NCI-H524 treated with DMSO at 0.1 percent for 48 hours (cell line): Measurements from ENCODE around the gene DRGX.

Experiments used
- DNase-seq: peaks from one replicate; lab custom pipeline; 2025; lab: John Stamatoyannopoulos, UW

The DRGX gene

DNA sequence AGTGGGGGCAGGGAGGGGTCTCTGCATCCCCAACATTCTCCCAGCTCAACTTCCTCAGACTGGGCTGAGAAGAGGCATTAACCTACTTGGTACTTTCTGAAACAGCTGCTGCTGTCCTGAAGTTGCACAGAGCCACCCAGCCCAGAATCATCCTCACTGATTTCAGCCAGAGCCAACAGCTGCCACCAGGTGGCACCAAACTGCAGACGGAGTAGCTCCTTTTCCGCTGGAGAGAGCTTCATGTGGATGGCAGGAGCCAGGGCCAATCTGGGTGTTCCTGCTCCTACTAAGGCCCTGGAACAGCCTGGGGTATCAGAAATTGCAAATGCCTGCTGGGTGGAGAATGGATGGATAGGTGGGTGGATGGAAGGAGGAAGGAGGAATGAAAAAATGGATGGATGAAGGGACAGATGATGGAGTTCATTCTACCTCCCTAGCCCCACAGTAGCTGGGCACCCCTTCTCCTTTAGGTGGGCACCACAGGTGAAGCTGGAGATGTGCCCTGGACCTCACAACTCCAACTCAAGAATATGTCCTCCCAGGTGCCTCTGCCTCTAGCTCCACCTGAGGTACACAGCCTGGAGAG, 11.8 kb upstream of the DRGX start:
- DNase-seq = no peak

DNA sequence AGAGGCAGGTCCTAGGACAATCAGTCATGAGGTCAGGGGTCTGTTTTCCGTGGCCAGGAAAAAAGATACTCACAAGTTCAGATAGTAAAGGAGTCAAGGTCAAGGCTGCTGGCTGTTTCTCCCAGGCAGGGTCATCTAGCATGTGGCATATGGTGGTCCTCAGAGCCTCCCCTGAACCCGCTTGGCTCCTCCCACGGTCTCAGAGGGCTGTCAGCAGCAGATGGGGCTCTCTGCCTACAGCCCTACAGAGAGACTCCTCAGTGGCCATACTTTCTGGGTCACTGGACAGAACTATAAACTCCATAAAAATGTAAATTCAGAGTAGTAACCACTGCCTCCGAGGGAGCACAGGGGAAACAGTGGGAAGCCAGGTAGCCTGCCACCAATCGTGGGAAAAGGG, 11.3 kb upstream of the DRGX start:
- DNase-seq = no peak

DNA sequence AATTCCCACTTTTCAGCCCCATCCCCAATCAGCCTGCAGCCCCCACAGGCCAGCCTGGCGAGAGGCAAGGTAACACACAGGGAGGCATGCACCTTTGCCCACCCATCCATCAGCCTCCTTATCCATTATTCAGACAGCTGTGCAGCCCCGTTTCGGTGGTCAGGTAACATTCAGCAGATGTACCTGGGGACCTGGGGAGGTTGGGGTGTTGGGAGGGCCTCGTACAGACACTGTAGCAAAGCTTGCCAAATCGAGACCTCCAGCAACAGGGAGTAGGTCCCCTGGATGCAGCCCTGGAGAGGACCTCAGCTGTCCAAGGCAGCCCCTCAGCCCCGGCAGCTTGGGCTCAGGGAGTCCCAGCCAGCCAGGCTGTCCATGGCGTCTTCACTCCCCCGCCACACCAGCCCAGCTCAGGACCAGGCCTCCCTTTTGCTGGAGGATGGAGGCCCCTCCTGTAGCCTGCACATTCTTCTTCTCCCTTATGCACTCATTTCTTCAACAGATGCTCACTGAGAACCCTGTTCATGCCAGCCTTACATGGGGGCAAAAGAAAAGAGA, 8.5 kb upstream of the DRGX start:
- no peak for DNase-seq

DNA sequence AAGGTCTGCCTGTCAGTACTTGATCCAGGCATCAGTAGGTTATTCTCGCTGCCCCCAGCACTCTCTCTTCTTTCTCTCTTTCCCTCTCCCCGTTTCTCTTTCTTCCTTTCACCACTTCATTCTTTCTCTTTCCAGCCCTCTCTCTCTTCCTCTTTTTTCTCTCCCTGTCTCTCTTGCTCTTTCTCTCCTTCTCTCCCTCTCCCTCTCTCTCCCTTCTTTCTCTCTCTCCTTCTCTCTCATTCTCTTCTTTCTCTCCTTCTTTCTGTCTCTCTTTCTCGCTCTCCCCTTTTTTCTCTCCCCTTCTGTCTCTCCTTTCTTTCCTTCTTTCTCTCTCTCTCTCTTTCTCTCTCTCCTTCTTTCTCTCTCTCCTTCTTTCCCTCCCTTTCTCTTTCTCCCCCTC, 7.5 kb upstream of the DRGX start:
- no peak for DNase-seq

DNA sequence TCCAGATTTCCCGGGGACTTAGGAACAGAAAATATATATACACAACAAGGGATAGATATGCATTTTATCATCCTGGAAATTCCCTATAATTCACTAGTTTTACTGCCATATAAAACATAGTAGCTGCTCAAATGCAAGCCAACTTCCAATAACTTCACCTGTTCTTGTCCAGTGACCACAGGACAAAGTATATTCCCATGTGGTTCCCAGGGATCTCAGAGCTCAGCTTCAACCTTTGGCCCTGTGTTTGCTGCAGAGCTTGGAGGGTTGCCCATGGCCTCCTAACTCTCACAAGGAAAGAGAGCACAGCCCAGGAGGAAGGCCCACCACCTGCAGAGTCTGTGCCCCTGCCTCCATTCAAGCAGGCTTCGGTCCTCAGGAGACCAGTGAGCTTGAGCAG, 4.5 kb upstream of the DRGX start:
- DNase-seq = no peak

DNA sequence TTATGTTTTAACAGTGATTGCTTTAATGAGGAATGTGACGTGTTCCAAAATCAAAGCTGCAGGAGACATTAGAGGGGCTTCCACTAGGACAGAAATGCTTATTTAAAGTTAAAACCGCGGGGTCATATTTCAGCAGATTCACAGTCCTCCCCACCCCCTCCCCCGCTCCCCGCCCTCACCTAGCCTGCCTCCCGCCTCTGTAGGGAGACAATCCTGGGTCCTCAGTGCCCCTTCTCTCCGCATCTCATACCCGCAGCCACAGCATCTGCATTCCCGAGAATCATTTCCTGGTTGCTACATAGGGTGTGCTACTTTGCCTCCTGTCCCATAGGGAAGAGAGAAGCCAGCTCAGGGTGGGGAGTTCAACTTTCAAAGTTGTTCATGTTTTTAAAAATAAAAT, 3.1 kb upstream of the DRGX start:
- no peak for DNase-seq

DNA sequence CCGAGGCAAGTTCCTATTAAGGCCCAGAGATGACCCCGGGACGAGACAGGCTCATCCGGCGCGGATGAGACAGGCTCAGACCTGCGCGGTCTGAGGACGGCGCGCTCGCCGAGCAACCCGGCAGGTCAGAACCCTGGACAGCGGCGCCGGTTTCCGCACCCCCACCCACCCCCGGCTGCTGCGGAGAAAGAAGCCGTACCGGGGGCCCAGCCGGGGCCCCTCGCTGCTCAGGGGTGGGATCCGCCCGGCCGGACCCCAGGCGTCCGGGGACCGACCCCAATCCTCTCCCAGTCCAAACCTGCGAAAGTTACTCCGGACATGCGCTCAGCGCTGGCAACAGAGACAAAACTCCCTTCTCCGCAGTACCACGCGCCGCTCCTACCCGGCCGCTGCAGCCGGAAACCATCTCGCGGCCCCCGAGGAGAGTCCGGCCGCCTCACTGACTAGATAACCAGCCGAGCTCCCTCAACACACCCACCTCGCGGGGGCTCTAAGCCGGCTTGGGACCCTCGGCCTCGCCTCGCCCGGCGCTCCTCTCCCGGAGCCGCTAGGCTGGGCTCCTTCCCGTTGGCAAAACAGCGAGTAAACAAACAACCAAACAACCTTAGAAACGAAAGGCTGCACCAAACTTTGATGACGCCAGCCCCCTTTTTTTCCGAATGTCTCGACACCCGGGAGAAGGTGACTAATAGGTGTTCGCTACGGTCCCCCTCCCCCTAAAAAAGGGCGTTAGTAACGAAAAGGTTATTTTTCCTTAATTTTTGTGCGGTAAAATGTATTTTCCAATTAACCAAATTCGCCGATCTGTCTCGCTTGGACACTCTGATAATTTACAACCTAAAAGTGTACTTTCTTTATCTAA, 2.3 kb upstream of the DRGX start:
- DNase-seq = no peak

DNA sequence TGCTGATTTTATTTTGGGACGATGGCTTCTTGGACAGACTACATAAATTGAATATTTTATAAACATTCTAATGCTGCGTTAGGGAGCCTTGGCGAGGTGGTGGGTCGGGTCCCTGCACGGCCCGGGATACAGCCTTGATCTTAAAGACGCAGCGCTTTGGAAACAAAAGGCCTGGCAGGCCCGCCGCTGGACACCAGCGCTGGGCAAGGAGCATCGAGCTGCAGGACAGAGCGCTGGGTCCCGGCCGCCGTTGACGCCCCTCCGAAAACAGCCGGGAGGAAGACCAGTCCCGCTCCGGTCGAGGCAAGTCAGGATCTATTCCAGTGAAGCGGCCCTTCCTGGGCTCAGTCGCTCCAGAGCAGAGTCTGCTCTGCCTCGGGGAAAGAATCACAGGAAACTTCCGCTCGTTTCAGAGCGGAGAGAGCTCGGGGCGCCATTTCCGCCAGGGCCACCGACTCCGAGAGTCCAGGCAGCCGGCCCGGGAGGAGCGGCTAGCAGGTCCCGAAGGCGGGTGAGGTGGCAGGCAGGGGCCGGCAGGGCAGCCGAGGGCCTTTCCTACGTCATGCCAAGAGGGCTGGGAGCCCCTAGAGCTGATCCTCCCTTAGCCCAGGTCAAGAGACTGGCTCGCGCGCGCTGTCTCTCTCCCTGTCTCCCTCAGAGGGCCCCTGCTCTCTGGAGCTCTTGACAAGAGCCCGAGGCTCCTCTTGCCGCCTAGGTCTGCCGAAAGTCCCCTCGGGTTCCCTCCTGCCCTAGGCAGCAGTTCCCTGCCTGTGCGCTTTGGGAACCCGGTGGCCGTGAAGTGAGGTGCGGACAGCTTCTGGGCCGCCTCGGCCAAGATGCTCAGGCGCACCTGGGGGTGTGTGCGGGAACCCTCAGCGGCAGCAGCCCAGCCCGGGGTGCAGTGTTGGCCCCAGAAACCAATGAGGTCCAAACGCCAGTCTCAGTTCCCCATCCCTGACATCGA, 1.4 kb upstream of the DRGX start:
- no peak for DNase-seq

DNA sequence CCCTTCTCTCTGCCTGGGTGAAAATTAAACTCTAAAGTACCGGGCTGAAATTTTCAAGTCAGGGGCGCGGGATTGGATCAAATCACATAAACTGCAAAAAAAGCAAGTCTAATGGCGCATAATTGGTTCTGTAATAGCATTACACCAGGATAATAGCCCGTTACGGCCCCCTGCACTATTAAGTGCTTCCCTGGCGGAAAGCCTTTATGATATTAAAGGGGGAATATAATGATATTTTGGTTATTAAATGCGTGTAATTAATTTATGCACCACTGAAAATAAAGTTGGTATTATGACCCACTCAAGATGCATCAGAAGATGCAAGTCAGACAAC, 744 bp upstream of the DRGX start:
- no peak for DNase-seq

DNA sequence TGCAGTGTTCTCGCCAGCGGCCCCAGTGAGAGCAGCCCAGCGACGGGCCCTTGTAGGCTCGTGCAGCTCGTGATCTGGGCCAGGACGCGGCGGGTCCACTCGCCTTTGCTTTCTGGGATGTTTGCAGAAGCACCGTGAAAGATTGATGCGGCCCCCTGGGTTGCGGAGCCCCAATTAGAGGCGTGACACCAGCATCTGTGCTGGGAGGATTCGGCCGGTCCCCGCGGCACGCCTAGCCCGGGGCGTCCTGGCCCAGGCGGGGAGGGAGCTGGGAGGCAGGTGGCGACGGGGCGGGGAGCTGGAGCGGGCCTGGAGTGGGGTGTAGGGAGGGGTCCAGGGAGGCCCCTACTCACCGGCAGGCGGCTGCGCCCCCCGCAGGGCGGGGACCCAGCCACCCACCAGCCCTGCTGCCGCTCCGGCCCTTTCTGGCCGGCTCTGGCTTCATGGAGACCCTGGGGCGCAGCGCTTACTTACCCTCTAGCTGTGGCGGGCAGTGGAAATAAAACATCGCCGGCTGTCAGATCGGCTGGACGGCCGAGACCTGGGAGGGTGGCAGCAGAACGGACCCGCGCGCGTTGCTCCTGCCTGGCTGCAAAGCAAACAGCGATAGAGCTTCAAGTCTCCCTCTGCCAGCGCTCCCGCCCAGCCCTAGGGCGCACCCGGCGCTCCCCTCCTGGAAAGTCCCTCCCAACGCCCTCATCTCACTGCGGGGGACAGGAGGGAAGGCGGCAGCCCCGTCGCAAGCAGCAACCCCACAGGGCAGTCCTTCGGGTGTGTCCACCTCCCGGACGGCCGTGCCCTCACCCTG, 752 bp downstream of the DRGX start:
- DNase-seq = no peak

DNA sequence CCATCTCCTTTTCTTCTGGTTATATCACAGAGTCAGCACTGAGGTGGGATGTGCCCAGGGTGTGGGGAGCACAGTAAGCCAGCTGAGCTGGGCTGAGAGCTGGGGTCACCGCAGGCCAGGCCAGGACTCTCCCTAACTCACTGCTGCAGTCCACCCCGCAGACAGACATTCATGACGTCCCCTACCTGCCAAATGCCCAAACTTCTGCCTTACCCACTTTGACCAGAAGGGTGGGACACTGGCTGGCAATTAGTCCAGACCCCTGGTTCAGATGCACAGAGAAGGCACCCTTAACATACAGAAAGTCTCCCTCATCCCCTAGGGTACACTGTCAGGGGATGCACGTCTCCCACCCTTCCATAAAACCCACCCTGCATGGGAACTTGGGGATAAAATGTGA, 2.1 kb downstream of the DRGX start:
- no peak for DNase-seq

DNA sequence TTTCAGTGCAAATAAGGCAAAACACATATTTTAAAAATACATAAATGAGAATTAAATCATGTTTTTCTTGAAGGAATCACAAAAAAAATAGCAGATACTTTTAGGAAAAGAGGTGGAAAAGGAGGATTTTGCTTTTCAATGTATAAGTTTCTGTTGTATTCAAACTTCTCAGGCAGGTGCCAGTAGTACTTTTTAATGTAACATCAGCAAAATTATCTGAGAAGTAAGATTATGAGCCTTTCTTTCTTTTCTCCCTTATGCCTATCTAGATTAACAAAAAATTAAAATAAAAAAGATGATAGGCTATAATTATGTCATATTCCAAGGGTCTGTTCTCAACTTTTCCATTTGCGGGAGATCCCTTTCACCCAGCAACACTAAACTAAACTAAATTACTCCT, 2.6 kb downstream of the DRGX start:
- DNase-seq = no peak

DNA sequence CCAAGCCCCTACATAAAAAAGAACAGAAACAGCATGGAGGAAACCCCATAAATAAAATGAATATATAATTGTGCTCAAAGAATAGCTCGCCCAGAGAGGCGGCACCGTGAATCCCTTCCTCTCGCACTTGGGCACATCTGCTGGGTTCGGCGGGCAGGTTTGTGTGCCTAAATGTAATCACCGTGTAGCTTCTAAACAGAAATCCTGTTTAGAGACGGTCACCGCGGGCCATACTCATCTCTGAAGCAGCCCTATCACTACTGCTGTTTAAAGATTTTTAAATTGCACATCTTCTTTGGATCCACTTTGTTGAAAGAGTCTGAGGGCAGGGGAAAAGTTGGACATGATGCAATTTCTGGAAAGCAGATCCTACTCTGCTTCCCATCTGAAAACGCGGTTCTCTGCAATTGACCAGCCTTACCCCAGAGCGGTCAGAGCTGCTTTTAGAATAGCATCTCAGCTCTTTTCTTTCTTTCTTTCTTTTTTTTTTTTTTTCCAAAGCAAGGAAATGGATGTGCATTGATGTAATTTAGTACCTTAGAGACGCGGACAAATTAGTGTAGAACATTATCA, 6.4 kb downstream of the DRGX start:
- no peak for DNase-seq

DNA sequence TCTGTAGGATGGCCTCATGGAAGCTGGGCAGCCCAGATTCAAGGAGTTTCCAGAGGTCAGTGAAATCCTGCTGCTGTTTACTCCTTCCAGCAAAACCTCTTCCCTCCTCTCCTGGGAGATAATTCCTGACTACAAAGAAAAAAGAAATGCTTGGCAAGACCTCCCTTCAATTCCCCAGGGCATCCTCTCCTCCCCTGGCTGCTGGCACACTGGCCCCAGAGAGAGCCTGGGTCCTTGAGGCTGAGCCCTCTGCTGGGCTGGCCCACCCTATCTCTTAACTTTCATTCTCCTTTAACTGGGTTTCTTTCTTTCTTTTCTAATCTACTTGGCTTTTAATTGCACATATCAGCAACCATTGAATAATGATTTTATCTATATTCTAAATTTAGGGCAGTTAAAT, 7.7 kb downstream of the DRGX start:
- DNase-seq = no peak

DNA sequence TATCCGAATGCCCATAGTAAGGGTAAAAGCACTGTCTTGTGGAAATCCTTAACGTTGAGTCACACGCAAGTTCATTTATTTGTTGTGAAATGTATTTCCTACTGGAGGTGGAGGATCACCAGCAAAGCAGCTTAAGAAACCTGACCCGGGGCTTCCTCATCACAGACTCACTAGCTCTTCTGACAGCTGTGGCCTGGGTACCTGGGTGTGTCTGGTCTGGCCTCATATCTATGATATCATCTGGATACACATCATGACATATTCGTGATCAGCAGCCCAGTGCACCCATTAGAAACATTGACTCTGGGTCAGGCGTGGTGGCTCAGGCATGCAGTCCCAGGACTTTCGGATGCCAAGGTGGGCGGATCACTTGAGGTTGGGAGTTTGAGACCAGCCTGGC, 8.8 kb downstream of the DRGX start:
- DNase-seq = no peak

DNA sequence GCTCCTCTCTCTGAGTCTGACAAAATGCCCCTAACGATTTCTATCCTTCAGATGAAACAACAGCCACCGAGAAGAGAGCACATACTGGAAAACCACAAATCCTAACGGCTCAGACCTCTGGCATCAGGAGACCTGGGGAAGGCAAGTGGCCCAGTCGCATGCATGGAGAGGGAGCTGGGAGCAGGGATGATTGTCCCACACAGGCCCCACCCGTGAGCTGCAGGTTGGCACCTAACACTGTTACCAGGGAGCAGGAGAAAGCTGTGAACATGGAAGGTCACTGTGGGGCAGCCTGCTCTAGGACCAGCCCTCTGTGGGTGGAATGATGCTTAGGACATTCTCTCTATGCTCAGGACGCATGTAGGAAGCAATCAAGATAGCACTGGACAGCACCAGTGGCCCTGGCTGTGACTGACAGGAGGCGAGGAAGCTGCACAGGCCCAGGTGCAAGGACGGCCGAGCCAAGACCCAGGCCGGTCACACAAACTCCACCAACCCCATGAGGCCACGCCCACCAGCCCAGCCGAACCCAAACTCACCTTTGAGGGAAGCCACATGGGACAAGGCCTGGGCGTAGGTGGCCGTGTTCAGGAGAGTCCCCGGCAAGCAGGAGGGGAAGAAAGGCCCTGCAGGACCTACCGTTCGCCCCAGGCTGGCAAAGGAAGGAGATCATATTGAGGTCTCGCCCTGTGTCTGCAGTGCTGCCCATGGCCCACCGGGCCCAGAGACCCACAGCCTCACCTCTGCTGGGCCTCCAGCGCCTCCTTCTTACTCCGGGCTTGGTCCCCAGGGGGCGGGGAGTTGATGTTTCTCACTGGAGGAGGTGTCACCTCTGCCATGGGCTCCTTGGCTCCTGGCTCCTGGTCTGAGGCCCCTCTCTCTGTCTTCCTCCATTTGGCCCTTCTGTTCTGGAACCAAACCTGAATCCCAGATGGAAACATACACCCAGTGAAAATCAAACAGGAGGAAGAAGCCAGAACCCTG, 9.7 kb downstream of the DRGX start:
- DNase-seq = no peak

DNA sequence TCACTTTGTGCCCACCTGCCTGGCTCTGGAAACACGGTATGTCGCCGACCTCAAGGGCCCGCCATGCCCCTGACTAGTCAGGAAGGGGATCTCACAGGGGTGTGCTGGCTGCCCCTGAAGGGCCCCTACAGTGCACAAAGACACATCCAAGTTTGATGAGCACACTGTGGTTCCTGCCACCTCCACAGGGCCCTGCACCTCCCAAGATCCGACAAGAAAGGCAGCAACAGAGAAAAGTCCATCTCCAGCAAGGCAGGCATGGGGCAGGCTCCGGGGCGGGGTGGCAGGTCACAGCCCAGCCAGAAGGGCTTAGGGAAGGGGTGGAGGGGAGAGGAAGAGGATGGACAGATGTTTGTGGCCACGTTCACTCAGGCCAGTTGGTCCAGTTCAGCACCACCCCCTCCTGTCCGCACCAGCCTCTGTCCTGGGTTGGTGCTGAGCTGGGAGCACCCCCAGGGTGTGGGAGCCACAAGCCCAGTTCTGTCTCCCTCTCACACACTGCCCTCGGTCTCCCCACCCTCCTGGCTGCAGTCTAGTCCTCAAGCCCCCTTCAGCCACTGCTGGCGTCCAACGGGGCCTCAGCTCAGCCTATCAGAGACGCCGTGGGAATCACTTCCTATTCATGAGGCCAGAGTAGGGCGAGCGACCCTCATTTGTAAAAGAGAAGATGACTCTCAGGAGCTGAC, 11.5 kb downstream of the DRGX start:
- DNase-seq = no peak

DNA sequence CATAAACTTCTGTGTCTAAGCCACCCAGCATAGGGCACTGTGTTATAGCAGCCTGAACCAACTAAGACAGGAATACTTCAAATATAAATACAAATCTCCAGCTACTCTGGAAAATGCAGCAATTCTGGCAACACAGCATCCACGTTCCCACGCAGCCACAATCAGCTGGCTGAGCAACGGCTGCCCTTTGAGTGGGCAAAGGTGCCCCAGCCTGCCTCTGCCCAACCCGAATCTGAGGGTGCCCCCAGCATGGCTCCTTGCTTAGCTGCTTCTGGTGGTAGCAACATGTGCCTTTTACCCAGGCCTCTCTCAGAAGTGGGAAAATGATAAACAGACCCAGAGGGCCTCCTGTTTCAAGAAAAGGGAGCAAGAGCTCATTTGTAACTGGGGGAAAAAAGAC, 12.0 kb downstream of the DRGX start:
- DNase-seq = no peak

DNA sequence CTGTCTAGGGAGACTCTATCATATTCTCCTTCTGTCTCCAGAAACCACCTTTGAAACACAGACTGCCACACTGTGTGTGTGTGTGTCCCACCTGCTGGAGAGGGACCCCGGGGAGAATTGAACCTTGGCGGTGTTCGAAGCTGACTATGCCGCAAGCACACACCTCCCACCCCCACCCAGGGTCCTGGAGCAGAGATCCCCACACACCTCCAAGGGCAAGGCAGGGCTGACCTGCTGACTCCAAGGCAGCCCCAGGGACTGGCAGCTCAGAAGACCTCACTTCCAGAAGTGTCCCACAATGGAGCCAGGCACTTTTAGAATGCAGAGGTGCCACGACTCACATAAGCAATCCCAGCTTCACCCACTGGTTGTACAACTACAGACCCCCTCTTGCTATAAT, 13.1 kb downstream of the DRGX start:
- no peak for DNase-seq

DNA sequence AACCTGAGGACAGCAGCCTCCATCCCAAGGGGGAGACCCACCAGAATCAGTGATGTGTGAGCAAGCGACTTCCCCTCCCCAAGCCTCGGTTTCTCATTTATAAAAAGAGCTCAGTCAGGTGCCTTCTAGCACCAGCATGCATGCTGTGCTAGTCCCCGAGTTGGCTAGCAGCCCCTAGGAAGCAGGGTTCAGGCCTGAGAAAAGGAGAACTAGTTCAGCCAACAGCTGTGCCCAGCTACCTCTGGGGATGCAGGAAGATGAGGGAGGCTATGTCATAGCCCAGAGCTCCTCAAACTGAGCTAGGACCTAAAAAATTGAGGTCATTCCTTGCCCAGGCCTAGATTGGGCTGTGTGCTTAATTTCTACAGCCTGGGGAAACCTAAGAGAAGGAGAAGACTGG, 13.7 kb downstream of the DRGX start:
- no peak for DNase-seq
